HEK293T (cell line): ENCODE data around the gene NT5C2.

Experiments used
- ARNT ChIP-seq: fragments of 450-650 bp; IDR thresholded peaks from 2 replicates; pipeline ENCODE4 v1.6.1; 2017; ENCODE audit warnings: mild to moderate bottlenecking
- BHLHE40 ChIP-seq: fragments of 450-650 bp; IDR thresholded peaks from 2 replicates; pipeline ENCODE4 v1.6.1; 2016; ENCODE audit warnings: mild to moderate bottlenecking, moderate library complexity, borderline replicate concordance
- ELF4 ChIP-seq: fragments of 450-650 bp; IDR thresholded peaks from 2 replicates; pipeline ENCODE4 v1.6.1; 2017; ENCODE audit warnings: antibody characterized with exemption
- FOXA1 ChIP-seq: fragments of 450-650 bp; IDR thresholded peaks from 2 replicates; pipeline ENCODE4 v1.6.1; 2016; ENCODE audit warnings: mild to moderate bottlenecking
- LEF1 ChIP-seq: fragments of 450-650 bp; IDR thresholded peaks from 2 replicates; pipeline ENCODE4 v1.6.1; 2017; ENCODE audit warnings: mild to moderate bottlenecking, borderline replicate concordance

GRCh38 chr10:103078309-103078615 lies 114.8 kb downstream of the NT5C2 start:
- TF ChIP-seq ARNT (no peak), FOXA1 (no peak), LEF1 (no peak), BHLHE40 (no peak), ELF4 (no peak)
